HG03045 (cell line): ENCODE measurements around the gene GLI3.
A peak's percentile ranks its signal among the peaks of the same experiment; 100 is the strongest.

Experiments used
- ATAC-seq: cut with Tn5 transposase; IDR thresholded peaks from one replicate; pipeline ENCODE4 v1.9.1; 2021; ENCODE audit warnings: mild to moderate bottlenecking, moderate library complexity; ENCODE audit not compliant: unreplicated experiment

Gene GLI3

GRCh38 chr7:42236976-42237810 lies at the start of gene GLI3:
TSS of gene GLI3 (minus strand) at chr7:42237209. CDS start at chr7:42223253, 13,956 bp downstream.
- ATAC-seq: peak; percentile 74

- ATAC-seq: no peak
Measured at GRCh38 chr7:42285383-42285824, 48.4 kb upstream of the GLI3 start.

GRCh38 chr7:42283553-42283952 lies 46.5 kb upstream of the GLI3 start:
- no peak for ATAC-seq

GRCh38 chr7:42278344-42278743 lies 41.3 kb upstream of the GLI3 start:
- ATAC-seq: no peak

GRCh38 chr7:42274053-42274452 lies 37.0 kb upstream of the GLI3 start:
- ATAC-seq: no peak

- ATAC-seq: no peak
Measured at GRCh38 chr7:42272793-42273665, 36.0 kb upstream of the GLI3 start.

- no peak for ATAC-seq
Measured at GRCh38 chr7:42269161-42269560, 32.2 kb upstream of the GLI3 start.

- no peak for ATAC-seq
Measured at GRCh38 chr7:42264702-42265101, 27.7 kb upstream of the GLI3 start.

GRCh38 chr7:42263971-42264370 lies 27.0 kb upstream of the GLI3 start:
- ATAC-seq: no peak

GRCh38 chr7:42262964-42263363 lies 26.0 kb upstream of the GLI3 start:
- no peak for ATAC-seq

- no peak for ATAC-seq
Measured at GRCh38 chr7:42254217-42254616, 17.2 kb upstream of the GLI3 start.

GRCh38 chr7:42253316-42253715 lies 16.3 kb upstream of the GLI3 start:
- no peak for ATAC-seq

- ATAC-seq: no peak
Measured at GRCh38 chr7:42250411-42250810, 13.4 kb upstream of the GLI3 start.

GRCh38 chr7:42248579-42248978 lies 11.6 kb upstream of the GLI3 start:
- ATAC-seq: no peak

- no peak for ATAC-seq
Measured at GRCh38 chr7:42247301-42247700, 10.3 kb upstream of the GLI3 start.

- no peak for ATAC-seq
Measured at GRCh38 chr7:42244828-42245227, 7.8 kb upstream of the GLI3 start.

GRCh38 chr7:42242381-42242780 lies 5.4 kb upstream of the GLI3 start:
- no peak for ATAC-seq

- ATAC-seq: no peak
Measured at GRCh38 chr7:42241424-42241823, 4.4 kb upstream of the GLI3 start.

- no peak for ATAC-seq
Measured at GRCh38 chr7:42240416-42240815, 3.4 kb upstream of the GLI3 start.

- ATAC-seq: no peak
Measured at GRCh38 chr7:42238709-42239366, 1.8 kb upstream of the GLI3 start.

- no peak for ATAC-seq
Measured at GRCh38 chr7:42237811-42238541, 967 bp upstream of the GLI3 start.
